ENCODE measurements around the gene CD86.

DNA sequence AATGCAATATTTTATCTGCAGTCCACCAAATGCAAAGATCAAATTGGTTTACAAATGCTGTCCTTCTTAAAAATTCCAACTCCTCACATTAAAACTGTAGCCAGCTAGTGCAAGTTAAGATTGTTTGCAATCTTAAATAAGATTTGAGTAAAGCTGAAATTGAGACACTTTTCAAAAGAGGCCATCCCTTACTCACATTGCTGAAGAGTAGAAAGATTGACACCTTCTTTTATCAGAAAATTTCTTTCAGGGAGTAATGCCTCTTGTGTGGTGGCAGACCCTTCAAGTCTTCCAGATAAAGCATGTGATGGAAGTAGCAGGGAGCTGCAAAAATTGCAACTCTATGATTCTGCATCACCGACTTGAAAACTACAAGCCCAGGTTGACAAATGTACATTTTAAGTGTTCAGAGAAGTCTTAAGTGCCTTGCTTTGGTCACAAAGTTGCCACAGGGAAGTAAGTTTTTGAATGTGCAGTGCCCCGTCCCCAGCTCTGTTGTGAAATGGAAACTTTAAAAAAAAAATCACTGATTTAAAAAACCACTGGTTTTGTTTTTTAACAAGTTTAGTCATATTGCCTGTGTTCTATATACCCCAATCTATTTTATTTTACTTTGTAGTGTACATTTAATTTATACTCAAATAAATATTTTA is 12.6 kb downstream of the CD86 start:
- TF ChIP-seq, protein P1, sequence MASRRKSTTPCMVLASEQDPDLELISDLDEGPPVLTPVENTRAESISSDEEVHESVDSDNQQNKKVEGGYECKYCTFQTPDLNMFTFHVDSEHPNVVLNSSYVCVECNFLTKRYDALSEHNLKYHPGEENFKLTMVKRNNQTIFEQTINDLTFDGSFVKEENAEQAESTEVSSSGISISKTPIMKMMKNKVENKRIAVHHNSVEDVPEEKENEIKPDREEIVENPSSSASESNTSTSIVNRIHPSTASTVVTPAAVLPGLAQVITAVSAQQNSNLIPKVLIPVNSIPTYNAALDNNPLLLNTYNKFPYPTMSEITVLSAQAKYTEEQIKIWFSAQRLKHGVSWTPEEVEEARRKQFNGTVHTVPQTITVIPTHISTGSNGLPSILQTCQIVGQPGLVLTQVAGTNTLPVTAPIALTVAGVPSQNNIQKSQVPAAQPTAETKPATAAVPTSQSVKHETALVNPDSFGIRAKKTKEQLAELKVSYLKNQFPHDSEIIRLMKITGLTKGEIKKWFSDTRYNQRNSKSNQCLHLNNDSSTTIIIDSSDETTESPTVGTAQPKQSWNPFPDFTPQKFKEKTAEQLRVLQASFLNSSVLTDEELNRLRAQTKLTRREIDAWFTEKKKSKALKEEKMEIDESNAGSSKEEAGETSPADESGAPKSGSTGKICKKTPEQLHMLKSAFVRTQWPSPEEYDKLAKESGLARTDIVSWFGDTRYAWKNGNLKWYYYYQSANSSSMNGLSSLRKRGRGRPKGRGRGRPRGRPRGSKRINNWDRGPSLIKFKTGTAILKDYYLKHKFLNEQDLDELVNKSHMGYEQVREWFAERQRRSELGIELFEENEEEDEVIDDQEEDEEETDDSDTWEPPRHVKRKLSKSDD (conservative IDR thresholded peaks at IDR 0.05; ENCODE audit: low read length) = no peak
- TF ChIP-seq EZH2 (IDR thresholded peaks at IDR 0.05; ENCODE audit: borderline replicate concordance, low read depth, low read length) (no peak), POLR2AphosphoS2 (IDR thresholded peaks at IDR 0.05; ENCODE audit: low read length) (no peak), TCFL5 (CRISPR knock-in tag; conservative IDR thresholded peaks at IDR 0.05) (no peak), ZNF75A (CRISPR knock-in tag; IDR thresholded peaks at IDR 0.05) (no peak), CTCF (IDR thresholded peaks at IDR 0.05 in 2 of 3, conservative IDR thresholded peaks at IDR 0.05 in 1 of 3; ENCODE audit: insufficient read depth in 2 of 3, low read depth in 1 of 3, low read length in 3 of 3) (no peak), NFXL1 (CRISPR knock-in tag; IDR thresholded peaks at IDR 0.05) (no peak), FOXA3 (CRISPR knock-in tag; conservative IDR thresholded peaks at IDR 0.05 in 1 of 2, IDR thresholded peaks at IDR 0.05 in 1 of 2) (no peak), RBM22 (IDR thresholded peaks at IDR 0.05; ENCODE audit: low read depth, low read length, poor library complexity, severe bottlenecking) (no peak)
